ENCODE measurements around the gene ADGRG4. TPM values are rescaled to one million over a fixed set of nuclear protein-coding genes. Genes with fewer than 3 reads are reported as not detected.
"Not testable (repeated sequence)": the region's sequence is repeated elsewhere in the genome, so short reads cannot be mapped to it uniquely, and the experiment has no call there.

The ADGRG4 gene, protein sequence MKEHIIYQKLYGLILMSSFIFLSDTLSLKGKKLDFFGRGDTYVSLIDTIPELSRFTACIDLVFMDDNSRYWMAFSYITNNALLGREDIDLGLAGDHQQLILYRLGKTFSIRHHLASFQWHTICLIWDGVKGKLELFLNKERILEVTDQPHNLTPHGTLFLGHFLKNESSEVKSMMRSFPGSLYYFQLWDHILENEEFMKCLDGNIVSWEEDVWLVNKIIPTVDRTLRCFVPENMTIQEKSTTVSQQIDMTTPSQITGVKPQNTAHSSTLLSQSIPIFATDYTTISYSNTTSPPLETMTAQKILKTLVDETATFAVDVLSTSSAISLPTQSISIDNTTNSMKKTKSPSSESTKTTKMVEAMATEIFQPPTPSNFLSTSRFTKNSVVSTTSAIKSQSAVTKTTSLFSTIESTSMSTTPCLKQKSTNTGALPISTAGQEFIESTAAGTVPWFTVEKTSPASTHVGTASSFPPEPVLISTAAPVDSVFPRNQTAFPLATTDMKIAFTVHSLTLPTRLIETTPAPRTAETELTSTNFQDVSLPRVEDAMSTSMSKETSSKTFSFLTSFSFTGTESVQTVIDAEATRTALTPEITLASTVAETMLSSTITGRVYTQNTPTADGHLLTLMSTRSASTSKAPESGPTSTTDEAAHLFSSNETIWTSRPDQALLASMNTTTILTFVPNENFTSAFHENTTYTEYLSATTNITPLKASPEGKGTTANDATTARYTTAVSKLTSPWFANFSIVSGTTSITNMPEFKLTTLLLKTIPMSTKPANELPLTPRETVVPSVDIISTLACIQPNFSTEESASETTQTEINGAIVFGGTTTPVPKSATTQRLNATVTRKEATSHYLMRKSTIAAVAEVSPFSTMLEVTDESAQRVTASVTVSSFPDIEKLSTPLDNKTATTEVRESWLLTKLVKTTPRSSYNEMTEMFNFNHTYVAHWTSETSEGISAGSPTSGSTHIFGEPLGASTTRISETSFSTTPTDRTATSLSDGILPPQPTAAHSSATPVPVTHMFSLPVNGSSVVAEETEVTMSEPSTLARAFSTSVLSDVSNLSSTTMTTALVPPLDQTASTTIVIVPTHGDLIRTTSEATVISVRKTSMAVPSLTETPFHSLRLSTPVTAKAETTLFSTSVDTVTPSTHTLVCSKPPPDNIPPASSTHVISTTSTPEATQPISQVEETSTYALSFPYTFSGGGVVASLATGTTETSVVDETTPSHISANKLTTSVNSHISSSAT (N-terminal part only)
- total RNA-seq (2021) (not detected in 3 replicates), Bru-seq, nascent RNA (not detected)
- long read RNA-seq, experiment 1, result 0 reads
- long read RNA-seq, experiment 2, result 0 reads
- long read RNA-seq, experiment 3, result 0 reads

DNA sequence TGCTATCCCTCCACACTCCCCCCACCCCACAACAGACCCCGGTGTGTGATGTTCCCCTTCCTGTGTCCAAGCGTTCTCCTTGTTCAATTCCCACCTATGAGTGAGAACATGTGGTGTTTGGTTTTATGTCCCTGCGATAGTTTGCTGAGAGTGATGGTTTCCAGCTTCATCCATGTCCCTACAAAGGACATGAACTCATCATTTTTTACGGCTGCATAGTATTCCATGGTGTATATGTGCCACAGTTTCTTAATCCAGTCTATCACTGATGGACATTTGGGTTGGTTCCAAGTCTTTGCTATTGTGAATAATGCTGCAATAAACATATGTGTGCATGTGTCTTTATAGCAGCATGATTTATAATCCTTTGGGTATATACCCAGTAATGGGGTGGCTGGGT is at the start of gene ADGRG4:
Gene ADGRG4, plus strand, starts transcription at position 243 of the 400 bp plus-strand sequence. CDS start 7,815 bp downstream, outside the sequence.
- ATAC-seq; H3K27ac Mint-ChIP-seq; H3K9me3 Mint-ChIP-seq; POLR2A ChIA-PET; CTCF ChIA-PET; H3K4me1 Mint-ChIP-seq; H3K27me3 Mint-ChIP-seq (ENCODE audit: low read depth); H3K36me3 Mint-ChIP-seq; DNase-seq (ENCODE audit: low spot score); H3K4me3 Mint-ChIP-seq: not testable (repeated sequence)

DNA sequence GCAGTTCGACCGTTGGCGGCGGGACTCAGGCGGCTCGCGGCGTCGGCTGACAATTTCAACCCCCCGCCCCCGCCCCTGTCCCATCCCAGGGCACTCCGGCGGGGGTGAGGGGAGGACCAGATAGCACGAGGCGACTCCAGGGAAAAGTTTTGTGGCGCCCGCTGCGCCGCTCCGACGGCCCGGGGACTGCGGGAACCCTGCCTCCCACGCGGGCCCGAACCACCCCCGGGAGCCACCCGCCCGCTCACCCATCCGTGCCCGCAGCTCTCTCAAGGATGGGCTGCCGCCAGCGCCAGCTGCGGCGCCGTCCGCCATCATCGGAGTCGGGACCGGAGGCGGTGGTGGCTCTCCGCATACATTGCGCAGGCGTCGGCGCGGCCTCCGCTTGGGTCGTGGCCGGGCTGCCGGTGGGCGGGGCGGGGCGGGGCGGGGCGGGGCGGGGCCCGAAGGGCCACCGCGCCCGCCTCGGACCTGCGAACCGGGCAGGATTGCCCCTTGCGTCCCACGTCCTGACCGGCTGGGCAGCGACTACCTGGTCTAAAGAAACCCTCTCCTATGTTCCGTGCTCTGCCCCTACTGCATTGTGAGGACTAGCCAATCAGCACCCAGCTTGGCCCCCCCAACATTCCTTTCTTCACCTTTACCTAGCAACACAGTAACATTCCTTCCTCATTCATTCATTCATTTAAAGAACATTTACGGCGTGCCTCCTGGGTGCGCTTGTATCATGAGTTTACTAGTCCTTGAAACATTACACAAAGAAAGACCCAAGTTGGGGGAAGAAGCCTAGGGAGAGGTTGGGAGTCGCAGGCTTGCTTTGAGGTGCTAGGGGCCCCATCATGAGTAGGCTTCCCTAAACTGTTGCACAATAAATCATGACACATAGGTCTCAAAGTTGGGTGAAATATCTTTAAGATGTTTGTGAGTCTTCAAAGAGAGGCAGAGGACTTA is 49.4 kb upstream of the ADGRG4 start, which contains the start of gene MAP7D3:
Gene MAP7D3, minus strand, starts transcription at position 360 of the 951 bp plus-strand sequence. Its CDS starts 42 bp downstream, at position 318.
- peaks cover 19% of the 10 kb centered on the region for H3K4me1 Mint-ChIP-seq
- peak; percentile 92 for ATAC-seq
- peak; percentile 56 for DNase-seq (ENCODE audit: low spot score)
- H3K27ac Mint-ChIP-seq, result peak within 1 kb of the TSS; percentile 79
- no peaks in the 10 kb centered on the region for H3K36me3 Mint-ChIP-seq
- TF ChIP-seq NFE2L1 (CRISPR knock-in tag; IDR thresholded peaks at IDR 0.05), result no peak
- TF ChIP-seq, protein P1, sequence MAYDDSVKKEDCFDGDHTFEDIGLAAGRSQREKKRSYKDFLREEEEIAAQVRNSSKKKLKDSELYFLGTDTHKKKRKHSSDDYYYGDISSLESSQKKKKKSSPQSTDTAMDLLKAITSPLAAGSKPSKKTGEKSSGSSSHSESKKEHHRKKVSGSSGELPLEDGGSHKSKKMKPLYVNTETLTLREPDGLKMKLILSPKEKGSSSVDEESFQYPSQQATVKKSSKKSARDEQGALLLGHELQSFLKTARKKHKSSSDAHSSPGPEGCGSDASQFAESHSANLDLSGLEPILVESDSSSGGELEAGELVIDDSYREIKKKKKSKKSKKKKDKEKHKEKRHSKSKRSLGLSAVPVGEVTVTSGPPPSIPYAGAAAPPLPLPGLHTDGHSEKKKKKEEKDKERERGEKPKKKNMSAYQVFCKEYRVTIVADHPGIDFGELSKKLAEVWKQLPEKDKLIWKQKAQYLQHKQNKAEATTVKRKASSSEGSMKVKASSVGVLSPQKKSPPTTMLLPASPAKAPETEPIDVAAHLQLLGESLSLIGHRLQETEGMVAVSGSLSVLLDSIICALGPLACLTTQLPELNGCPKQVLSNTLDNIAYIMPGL (CRISPR knock-in tag; IDR thresholded peaks at IDR 0.05), result no peak
- TF ChIP-seq, protein P2, sequence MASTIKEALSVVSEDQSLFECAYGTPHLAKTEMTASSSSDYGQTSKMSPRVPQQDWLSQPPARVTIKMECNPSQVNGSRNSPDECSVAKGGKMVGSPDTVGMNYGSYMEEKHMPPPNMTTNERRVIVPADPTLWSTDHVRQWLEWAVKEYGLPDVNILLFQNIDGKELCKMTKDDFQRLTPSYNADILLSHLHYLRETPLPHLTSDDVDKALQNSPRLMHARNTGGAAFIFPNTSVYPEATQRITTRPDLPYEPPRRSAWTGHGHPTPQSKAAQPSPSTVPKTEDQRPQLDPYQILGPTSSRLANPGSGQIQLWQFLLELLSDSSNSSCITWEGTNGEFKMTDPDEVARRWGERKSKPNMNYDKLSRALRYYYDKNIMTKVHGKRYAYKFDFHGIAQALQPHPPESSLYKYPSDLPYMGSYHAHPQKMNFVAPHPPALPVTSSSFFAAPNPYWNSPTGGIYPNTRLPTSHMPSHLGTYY (CRISPR knock-in tag; IDR thresholded peaks at IDR 0.05), result no peak
- TF ChIP-seq JAZF1 (CRISPR knock-in tag; IDR thresholded peaks at IDR 0.05), result no peak
- no peak for TF ChIP-seq OVOL2 (CRISPR knock-in tag; IDR thresholded peaks at IDR 0.05; ENCODE audit: borderline replicate concordance)
- no peaks in the 10 kb centered on the region for H3K9me3 Mint-ChIP-seq
- POLR2A ChIA-PET, result no interaction called here
- H3K27me3 Mint-ChIP-seq (ENCODE audit: low read depth), result no peaks in the 10 kb centered on the region; the same call in 1 of the 2 replicates
- CTCF ChIA-PET, result no interaction called here
- peak within 1 kb of the TSS; percentile 75 for H3K4me3 Mint-ChIP-seq

DNA sequence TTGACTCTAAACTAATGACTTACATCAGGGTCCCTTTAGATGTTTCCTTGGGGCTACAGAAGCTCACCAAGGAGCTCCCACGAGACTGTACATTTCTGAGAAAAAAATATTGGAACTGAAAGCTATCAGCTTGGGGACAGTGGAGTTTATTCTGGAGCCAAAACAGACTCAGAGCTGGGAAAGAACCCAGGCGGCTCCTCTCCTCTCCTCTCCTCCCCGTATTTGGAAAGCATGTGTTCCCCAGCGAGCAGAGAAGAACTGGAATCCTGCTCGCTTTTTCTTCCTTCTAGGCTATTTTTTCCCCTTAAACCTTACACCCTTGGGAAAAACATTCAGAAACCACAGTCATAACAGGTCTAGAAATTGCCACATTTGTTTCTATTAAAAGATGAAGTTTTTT is 45.2 kb upstream of the ADGRG4 start:
- Mint-ChIP-seq H3K9me3 (no peaks in the 10 kb centered on the region), H3K27ac (no peak overlapping the region)
- no peak for TF ChIP-seq NR2C2 (CRISPR knock-in tag; IDR thresholded peaks at IDR 0.05)
- TF ChIP-seq, protein P3, sequence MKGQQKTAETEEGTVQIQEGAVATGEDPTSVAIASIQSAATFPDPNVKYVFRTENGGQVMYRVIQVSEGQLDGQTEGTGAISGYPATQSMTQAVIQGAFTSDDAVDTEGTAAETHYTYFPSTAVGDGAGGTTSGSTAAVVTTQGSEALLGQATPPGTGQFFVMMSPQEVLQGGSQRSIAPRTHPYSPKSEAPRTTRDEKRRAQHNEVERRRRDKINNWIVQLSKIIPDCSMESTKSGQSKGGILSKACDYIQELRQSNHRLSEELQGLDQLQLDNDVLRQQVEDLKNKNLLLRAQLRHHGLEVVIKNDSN (CRISPR knock-in tag; IDR thresholded peaks at IDR 0.05), result no peak
- no peak for TF ChIP-seq NFATC4 (CRISPR knock-in tag; IDR thresholded peaks at IDR 0.05)
- TF ChIP-seq, protein P4, sequence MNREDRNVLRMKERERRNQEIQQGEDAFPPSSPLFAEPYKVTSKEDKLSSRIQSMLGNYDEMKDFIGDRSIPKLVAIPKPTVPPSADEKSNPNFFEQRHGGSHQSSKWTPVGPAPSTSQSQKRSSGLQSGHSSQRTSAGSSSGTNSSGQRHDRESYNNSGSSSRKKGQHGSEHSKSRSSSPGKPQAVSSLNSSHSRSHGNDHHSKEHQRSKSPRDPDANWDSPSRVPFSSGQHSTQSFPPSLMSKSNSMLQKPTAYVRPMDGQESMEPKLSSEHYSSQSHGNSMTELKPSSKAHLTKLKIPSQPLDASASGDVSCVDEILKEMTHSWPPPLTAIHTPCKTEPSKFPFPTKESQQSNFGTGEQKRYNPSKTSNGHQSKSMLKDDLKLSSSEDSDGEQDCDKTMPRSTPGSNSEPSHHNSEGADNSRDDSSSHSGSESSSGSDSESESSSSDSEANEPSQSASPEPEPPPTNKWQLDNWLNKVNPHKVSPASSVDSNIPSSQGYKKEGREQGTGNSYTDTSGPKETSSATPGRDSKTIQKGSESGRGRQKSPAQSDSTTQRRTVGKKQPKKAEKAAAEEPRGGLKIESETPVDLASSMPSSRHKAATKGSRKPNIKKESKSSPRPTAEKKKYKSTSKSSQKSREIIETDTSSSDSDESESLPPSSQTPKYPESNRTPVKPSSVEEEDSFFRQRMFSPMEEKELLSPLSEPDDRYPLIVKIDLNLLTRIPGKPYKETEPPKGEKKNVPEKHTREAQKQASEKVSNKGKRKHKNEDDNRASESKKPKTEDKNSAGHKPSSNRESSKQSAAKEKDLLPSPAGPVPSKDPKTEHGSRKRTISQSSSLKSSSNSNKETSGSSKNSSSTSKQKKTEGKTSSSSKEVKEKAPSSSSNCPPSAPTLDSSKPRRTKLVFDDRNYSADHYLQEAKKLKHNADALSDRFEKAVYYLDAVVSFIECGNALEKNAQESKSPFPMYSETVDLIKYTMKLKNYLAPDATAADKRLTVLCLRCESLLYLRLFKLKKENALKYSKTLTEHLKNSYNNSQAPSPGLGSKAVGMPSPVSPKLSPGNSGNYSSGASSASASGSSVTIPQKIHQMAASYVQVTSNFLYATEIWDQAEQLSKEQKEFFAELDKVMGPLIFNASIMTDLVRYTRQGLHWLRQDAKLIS (CRISPR knock-in tag; IDR thresholded peaks at IDR 0.05; ENCODE audit: borderline replicate concordance), result no peak
- TF ChIP-seq, protein P5, sequence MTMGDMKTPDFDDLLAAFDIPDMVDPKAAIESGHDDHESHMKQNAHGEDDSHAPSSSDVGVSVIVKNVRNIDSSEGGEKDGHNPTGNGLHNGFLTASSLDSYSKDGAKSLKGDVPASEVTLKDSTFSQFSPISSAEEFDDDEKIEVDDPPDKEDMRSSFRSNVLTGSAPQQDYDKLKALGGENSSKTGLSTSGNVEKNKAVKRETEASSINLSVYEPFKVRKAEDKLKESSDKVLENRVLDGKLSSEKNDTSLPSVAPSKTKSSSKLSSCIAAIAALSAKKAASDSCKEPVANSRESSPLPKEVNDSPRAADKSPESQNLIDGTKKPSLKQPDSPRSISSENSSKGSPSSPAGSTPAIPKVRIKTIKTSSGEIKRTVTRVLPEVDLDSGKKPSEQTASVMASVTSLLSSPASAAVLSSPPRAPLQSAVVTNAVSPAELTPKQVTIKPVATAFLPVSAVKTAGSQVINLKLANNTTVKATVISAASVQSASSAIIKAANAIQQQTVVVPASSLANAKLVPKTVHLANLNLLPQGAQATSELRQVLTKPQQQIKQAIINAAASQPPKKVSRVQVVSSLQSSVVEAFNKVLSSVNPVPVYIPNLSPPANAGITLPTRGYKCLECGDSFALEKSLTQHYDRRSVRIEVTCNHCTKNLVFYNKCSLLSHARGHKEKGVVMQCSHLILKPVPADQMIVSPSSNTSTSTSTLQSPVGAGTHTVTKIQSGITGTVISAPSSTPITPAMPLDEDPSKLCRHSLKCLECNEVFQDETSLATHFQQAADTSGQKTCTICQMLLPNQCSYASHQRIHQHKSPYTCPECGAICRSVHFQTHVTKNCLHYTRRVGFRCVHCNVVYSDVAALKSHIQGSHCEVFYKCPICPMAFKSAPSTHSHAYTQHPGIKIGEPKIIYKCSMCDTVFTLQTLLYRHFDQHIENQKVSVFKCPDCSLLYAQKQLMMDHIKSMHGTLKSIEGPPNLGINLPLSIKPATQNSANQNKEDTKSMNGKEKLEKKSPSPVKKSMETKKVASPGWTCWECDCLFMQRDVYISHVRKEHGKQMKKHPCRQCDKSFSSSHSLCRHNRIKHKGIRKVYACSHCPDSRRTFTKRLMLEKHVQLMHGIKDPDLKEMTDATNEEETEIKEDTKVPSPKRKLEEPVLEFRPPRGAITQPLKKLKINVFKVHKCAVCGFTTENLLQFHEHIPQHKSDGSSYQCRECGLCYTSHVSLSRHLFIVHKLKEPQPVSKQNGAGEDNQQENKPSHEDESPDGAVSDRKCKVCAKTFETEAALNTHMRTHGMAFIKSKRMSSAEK (CRISPR knock-in tag; IDR thresholded peaks at IDR 0.05; ENCODE audit: borderline replicate concordance), result no peak

More for the DNA sequence above, 45.2 kb upstream of the ADGRG4 start:
- CTCF ChIA-PET, result no interaction called here
- no peak for ATAC-seq
- H3K4me3 Mint-ChIP-seq, result no peak overlapping the region
- no peaks in the 10 kb centered on the region; the same call in 1 of the 2 replicates for H3K27me3 Mint-ChIP-seq (ENCODE audit: low read depth)
- no peak for DNase-seq (ENCODE audit: low spot score)
- no peaks in the 10 kb centered on the region for H3K36me3 Mint-ChIP-seq
- POLR2A ChIA-PET, result no interaction called here
- H3K4me1 Mint-ChIP-seq, result peaks cover 18% of the 10 kb centered on the region

Measured in WTC11 (cell line).